Suppressor macrophage treated with lipopolysaccharide for 4 hours (primary cell): Measurements from ENCODE around the gene ZNF804B.

Experiments used
- DNase-seq: peaks from one replicate; pipeline ENCODE4 v3.0.0-alpha.2; 2020

ZNF804B gene

GRCh38 chr7:88985295-88985694 is 225.8 kb downstream of the ZNF804B start:
- DNase-seq, result no peak

GRCh38 chr7:89001306-89001705 is 241.8 kb downstream of the ZNF804B start:
- no peak for DNase-seq

- peak; percentile 38 for DNase-seq
Measured at GRCh38 chr7:89002981-89003956, 243.8 kb downstream of the ZNF804B start.

- no peak for DNase-seq
Measured at GRCh38 chr7:89012016-89012415, 252.5 kb downstream of the ZNF804B start.

- DNase-seq, result no peak
Measured at GRCh38 chr7:89017695-89018094, 258.2 kb downstream of the ZNF804B start.

- DNase-seq, result no peak
Measured at GRCh38 chr7:89021741-89022140, 262.2 kb downstream of the ZNF804B start.

- no peak for DNase-seq
Measured at GRCh38 chr7:89023206-89023605, 263.7 kb downstream of the ZNF804B start.

- no peak for DNase-seq
Measured at GRCh38 chr7:89023877-89024276, 264.4 kb downstream of the ZNF804B start.

GRCh38 chr7:89027781-89028180 is 268.3 kb downstream of the ZNF804B start:
- DNase-seq, result no peak

- DNase-seq, result no peak
Measured at GRCh38 chr7:89028319-89028718, 268.8 kb downstream of the ZNF804B start.

GRCh38 chr7:89029864-89030263 is 270.4 kb downstream of the ZNF804B start:
- peak; percentile 8 for DNase-seq

- no peak for DNase-seq
Measured at GRCh38 chr7:89041240-89041639, 281.7 kb downstream of the ZNF804B start.

GRCh38 chr7:89042940-89043339 is 283.4 kb downstream of the ZNF804B start:
- DNase-seq, result no peak

GRCh38 chr7:89049043-89049442 is 289.5 kb downstream of the ZNF804B start:
- DNase-seq, result no peak

- DNase-seq, result no peak
Measured at GRCh38 chr7:89053130-89053529, 293.6 kb downstream of the ZNF804B start.

- DNase-seq, result no peak
Measured at GRCh38 chr7:89054361-89054760, 294.9 kb downstream of the ZNF804B start.

GRCh38 chr7:89060234-89060633 is 300.7 kb downstream of the ZNF804B start:
- no peak for DNase-seq

GRCh38 chr7:89064831-89065230 is 305.3 kb downstream of the ZNF804B start:
- DNase-seq, result no peak

- no peak for DNase-seq
Measured at GRCh38 chr7:89067048-89067447, 307.5 kb downstream of the ZNF804B start.

GRCh38 chr7:89072081-89072480 is 312.6 kb downstream of the ZNF804B start:
- DNase-seq, result peak; percentile 55

GRCh38 chr7:89073776-89074175 is 314.3 kb downstream of the ZNF804B start:
- DNase-seq, result peak; percentile 11

- DNase-seq, result no peak
Measured at GRCh38 chr7:89077992-89078391, 318.5 kb downstream of the ZNF804B start.

GRCh38 chr7:89085580-89085979 is 326.1 kb downstream of the ZNF804B start:
- DNase-seq, result no peak

- no peak for DNase-seq
Measured at GRCh38 chr7:89091550-89091949, 332.1 kb downstream of the ZNF804B start.

- DNase-seq, result no peak
Measured at GRCh38 chr7:89094269-89094668, 334.8 kb downstream of the ZNF804B start.
